HG02610 (cell line): ENCODE results near the gene OMA1.
"Not testable (repeated sequence)": the region's sequence is repeated elsewhere in the genome, so short reads cannot be mapped to it uniquely, and the experiment has no call there.

Experiments
- ATAC-seq: cut with Tn5 transposase; IDR thresholded peaks from one replicate; pipeline ENCODE4 v1.9.1; 2021; ENCODE audit warnings: mild to moderate bottlenecking, moderate library complexity; ENCODE audit not compliant: unreplicated experiment

OMA1 gene

GRCh38 chr1:58574816-58575215 lies 28.3 kb upstream of the OMA1 start:
- no peak for ATAC-seq

- ATAC-seq, result peak; percentile 97
Measured at GRCh38 chr1:58573705-58574591, 27.4 kb upstream of the OMA1 start.

- no peak for ATAC-seq
Measured at GRCh38 chr1:58573138-58573537, 26.6 kb upstream of the OMA1 start.

GRCh38 chr1:58572690-58573089 lies 26.2 kb upstream of the OMA1 start:
- no peak for ATAC-seq

GRCh38 chr1:58571616-58572015 lies 25.1 kb upstream of the OMA1 start:
- no peak for ATAC-seq

GRCh38 chr1:58570817-58571216 lies 24.3 kb upstream of the OMA1 start:
- ATAC-seq, result no peak

- ATAC-seq, result no peak
Measured at GRCh38 chr1:58570094-58570493, 23.6 kb upstream of the OMA1 start.

- ATAC-seq, result no peak
Measured at GRCh38 chr1:58568911-58569310, 22.4 kb upstream of the OMA1 start.

GRCh38 chr1:58568271-58568860 lies 21.8 kb upstream of the OMA1 start:
- no peak for ATAC-seq

GRCh38 chr1:58566339-58566738 lies 19.8 kb upstream of the OMA1 start:
- no peak for ATAC-seq

GRCh38 chr1:58563715-58564114 lies 17.2 kb upstream of the OMA1 start:
- not testable (repeated sequence) for ATAC-seq

- ATAC-seq, result no peak
Measured at GRCh38 chr1:58561633-58562032, 15.1 kb upstream of the OMA1 start.

GRCh38 chr1:58555393-58555792 lies 8.9 kb upstream of the OMA1 start:
- ATAC-seq, result no peak

- no peak for ATAC-seq
Measured at GRCh38 chr1:58551186-58552140, 4.9 kb upstream of the OMA1 start.

- ATAC-seq, result not testable (repeated sequence)
Measured at GRCh38 chr1:58549291-58549690, 2.8 kb upstream of the OMA1 start.

GRCh38 chr1:58548371-58548770 lies 1.8 kb upstream of the OMA1 start:
- ATAC-seq, result no peak

- ATAC-seq, result peak; percentile 46
Measured at GRCh38 chr1:58545591-58546519, 671 bp downstream of the OMA1 start.

- ATAC-seq, result no peak
Measured at GRCh38 chr1:58543260-58543659, 3.3 kb downstream of the OMA1 start.

- ATAC-seq, result no peak
Measured at GRCh38 chr1:58539553-58539952, 7.0 kb downstream of the OMA1 start.

- no peak for ATAC-seq
Measured at GRCh38 chr1:58538821-58539220, 7.7 kb downstream of the OMA1 start.
